Glutamatergic neuron (in vitro differentiated cells): Measurements from ENCODE around the gene KCTD10. TPM values are rescaled to one million over a fixed set of nuclear protein-coding genes. Genes with fewer than 3 reads are reported as not detected.

Experiments used
- DNase-seq: peaks from one replicate; pipeline ENCODE4 v3.0.0; 2022
- H3K27ac Mint-ChIP-seq: one replicate; pipeline ENCODE4 v1.8.0; 2020; ENCODE audit warnings: mild to moderate bottlenecking, mixed read lengths, inconsistent platforms; ENCODE audit not compliant: unreplicated experiment
- H3K27me3 Mint-ChIP-seq: one replicate; pipeline ENCODE4 v1.8.0; 2020; ENCODE audit warnings: mild to moderate bottlenecking, moderate library complexity, mixed read lengths, inconsistent platforms; ENCODE audit not compliant: unreplicated experiment
- H3K36me3 Mint-ChIP-seq: one replicate; pipeline ENCODE4 v1.8.0; 2020; ENCODE audit warnings: mild to moderate bottlenecking, mixed read lengths, inconsistent platforms; ENCODE audit not compliant: unreplicated experiment
- H3K4me1 Mint-ChIP-seq: one replicate; pipeline ENCODE4 v1.8.0; 2020; ENCODE audit warnings: mild to moderate bottlenecking, low read depth, mixed read lengths, inconsistent platforms; ENCODE audit not compliant: unreplicated experiment
- H3K4me3 Mint-ChIP-seq: one replicate; pipeline ENCODE4 v1.8.0; 2020; ENCODE audit warnings: mild to moderate bottlenecking, mixed read lengths, inconsistent platforms; ENCODE audit not compliant: unreplicated experiment
- H3K9me3 Mint-ChIP-seq: one replicate; pipeline ENCODE4 v1.8.0; 2020; ENCODE audit warnings: mild to moderate bottlenecking, moderate library complexity, mixed read lengths, inconsistent platforms; ENCODE audit not compliant: unreplicated experiment
- total RNA-seq: library from RNA; stranded (reverse); fragmentation: NEBNext Ultra II Directional; extraction: Animal tissue kit (Norgen Biotek cat#: 25700); gene quantifications from one replicate; pipeline ENCODE4 v1.2.1, GENCODE V29; 2021; ENCODE audit not compliant: unreplicated experiment
- TF ChIP-seq, protein P1 (sequence below): fragments of 200-600 bp; sonication (generic); IDR thresholded peaks from one replicate; pipeline ENCODE4 v1.5.0; 2021; ENCODE audit not compliant: partially characterized antibody, unreplicated experiment

The KCTD10 gene
- total RNA-seq, 1 donor from 2014 or later: 95.2 TPM

DNA sequence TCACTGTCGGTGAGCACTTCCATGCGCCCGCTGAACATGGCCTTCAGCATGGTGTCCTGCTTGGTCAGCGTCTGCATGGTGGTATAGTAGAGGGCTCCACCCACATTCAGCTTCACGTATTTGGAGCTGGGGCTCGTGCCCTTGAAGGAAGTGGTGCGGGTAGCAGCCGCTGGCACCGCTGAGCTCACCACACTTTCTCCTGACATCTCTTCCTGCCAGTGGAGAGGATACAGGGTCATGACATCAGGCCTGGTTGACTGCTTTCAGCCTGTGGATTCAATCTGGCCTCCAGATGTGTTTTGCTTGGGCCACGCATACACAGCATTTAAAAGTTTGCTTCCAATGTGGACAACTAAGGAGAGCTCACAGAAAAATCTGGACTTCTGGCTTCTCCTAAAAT is 7.6 kb downstream of the KCTD10 start:
- peaks cover 2% of the 10 kb centered on the region for H3K9me3 Mint-ChIP-seq
- TF ChIP-seq, protein P1, sequence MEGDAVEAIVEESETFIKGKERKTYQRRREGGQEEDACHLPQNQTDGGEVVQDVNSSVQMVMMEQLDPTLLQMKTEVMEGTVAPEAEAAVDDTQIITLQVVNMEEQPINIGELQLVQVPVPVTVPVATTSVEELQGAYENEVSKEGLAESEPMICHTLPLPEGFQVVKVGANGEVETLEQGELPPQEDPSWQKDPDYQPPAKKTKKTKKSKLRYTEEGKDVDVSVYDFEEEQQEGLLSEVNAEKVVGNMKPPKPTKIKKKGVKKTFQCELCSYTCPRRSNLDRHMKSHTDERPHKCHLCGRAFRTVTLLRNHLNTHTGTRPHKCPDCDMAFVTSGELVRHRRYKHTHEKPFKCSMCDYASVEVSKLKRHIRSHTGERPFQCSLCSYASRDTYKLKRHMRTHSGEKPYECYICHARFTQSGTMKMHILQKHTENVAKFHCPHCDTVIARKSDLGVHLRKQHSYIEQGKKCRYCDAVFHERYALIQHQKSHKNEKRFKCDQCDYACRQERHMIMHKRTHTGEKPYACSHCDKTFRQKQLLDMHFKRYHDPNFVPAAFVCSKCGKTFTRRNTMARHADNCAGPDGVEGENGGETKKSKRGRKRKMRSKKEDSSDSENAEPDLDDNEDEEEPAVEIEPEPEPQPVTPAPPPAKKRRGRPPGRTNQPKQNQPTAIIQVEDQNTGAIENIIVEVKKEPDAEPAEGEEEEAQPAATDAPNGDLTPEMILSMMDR: no peak
- H3K36me3 Mint-ChIP-seq: no peaks in the 10 kb centered on the region
- no peak overlapping the region for H3K27ac Mint-ChIP-seq
- DNase-seq: no peak
- peaks cover 2% of the 10 kb centered on the region for H3K27me3 Mint-ChIP-seq
- H3K4me3 Mint-ChIP-seq: no peak overlapping the region
- peaks cover 14% of the 10 kb centered on the region for H3K4me1 Mint-ChIP-seq

DNA sequence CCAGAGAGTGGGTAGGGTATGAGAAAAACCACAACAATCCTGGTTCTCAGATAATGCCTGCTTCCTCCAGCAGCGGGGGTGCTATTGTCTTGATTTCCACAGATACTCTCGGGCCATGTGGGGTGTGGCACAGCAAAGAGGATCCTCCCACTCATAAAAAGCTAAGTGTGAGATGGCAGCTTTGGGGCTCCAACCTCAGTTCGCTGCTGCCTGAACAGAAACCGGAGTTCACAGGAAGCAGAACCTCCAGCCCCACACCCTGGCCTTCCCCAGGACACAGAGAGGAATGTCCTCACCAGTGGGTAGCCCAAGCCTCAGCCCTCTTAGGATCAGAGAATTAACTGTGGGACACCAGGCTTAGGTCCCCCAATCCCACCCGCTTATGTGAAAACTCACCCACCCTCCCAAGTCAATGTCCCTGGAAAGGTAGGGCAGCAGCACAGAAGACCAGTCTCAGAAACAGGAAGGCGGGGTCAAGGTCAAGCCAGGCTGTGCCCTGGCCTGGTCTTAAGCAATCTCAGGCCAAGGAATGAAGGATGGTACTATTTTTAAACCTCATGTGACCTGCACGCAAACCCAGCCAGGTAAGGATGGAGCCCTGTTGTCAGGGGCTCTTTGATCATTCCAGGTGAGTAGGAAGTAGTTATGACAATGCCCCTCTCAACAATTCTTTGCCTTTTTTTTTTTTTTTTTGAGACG is 9.0 kb downstream of the KCTD10 start:
- peaks cover 28% of the 10 kb centered on the region for H3K4me1 Mint-ChIP-seq
- DNase-seq: no peak
- no peak overlapping the region for H3K27ac Mint-ChIP-seq
- TF ChIP-seq, protein P1: no peak
- H3K27me3 Mint-ChIP-seq: peaks cover 2% of the 10 kb centered on the region
- H3K36me3 Mint-ChIP-seq: no peaks in the 10 kb centered on the region
- no peak overlapping the region for H3K4me3 Mint-ChIP-seq
- H3K9me3 Mint-ChIP-seq: peaks cover 2% of the 10 kb centered on the region

DNA sequence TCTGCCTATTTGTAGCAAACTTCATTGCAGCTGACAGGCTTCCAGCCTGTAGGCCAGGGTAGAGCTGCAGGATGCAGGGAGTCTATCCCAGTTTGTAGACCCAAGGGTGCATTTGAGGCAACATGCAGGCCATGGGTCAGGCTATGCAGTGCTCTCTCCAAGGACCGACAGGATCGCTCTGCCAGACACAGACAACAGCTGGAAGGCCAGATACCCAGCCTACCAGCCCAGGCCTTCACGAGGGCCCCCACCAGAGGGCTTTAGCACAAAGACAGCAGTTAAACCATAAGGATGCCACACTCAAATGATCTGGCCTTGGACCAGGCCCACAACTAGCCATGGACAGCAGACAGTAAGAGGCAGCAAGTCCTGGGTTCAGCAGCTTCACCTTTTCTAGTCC is 10.3 kb downstream of the KCTD10 start:
- peaks cover 41% of the 10 kb centered on the region for H3K4me1 Mint-ChIP-seq
- no peak overlapping the region for H3K27ac Mint-ChIP-seq
- no peaks in the 10 kb centered on the region for H3K36me3 Mint-ChIP-seq
- H3K9me3 Mint-ChIP-seq: peaks cover 4% of the 10 kb centered on the region
- no peak overlapping the region for H3K4me3 Mint-ChIP-seq
- no peak for DNase-seq
- TF ChIP-seq, protein P1: no peak
- H3K27me3 Mint-ChIP-seq: peaks cover 2% of the 10 kb centered on the region

DNA sequence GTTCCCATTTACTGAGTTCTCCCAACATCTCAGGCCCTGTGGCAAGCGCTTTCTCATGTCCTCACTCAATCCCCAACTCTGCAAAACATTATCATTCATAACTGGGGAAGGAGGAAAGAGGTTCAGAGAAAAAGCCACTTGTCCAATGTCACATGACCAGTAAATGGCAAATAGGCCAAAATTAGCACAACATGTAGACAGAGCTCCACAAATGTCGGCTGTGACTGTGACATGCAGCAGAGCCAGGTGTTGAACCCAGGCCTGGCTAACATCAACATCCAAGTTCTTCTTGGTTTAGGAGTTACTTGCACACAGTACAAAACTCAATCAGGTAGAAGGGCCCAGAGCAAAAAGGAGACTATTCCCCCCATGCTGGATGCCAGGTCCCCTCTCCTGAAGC is 10.8 kb downstream of the KCTD10 start:
- Mint-ChIP-seq H3K9me3 (peaks cover 4% of the 10 kb centered on the region), H3K4me3 (no peak overlapping the region), H3K27me3 (peaks cover 2% of the 10 kb centered on the region), H3K36me3 (no peaks in the 10 kb centered on the region), H3K27ac (no peak overlapping the region), H3K4me1 (peaks cover 44% of the 10 kb centered on the region)
- TF ChIP-seq, protein P1: no peak
- DNase-seq: no peak

DNA sequence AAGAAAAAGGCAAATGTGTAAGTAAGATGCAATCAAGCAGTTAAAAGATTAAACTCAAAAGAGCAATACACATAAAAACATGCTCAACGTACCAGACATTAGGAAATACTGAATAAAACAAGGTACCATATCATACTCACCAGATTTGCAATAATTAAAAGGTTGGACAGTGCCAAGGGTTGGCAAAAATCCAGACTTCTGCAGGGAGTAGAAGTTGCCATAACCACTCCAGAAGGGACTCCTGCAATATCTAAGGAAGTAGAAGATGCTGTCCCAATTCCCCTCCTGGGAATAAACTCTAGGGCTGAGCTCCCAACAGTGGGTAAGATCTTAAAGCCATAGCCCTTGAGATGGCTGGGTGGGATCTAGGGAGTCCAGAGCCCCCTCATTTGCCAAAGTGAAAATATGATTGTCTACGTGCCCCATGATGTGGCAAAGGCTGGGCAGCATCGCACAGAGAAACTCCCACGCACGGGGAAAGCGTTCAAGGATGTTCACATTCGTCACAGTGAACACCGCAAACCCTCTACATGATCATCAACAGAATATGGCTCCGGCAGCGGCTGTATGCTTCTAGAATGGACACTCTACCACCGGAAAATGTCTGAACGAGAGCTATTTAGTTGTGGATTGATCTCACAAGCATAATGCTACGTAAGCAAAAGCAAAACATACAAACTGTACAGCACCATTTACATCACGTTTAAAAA is 12.3 kb downstream of the KCTD10 start:
- Mint-ChIP-seq H3K36me3 (no peaks in the 10 kb centered on the region), H3K4me1 (peaks cover 47% of the 10 kb centered on the region), H3K4me3 (no peak overlapping the region), H3K27me3 (peaks cover 2% of the 10 kb centered on the region), H3K9me3 (peaks cover 4% of the 10 kb centered on the region), H3K27ac (no peak overlapping the region)
- TF ChIP-seq, protein P1: no peak
- DNase-seq: no peak
